Endothelial cell of umbilical vein (primary cell): Measurements from ENCODE around the gene DNM2.

Experiments
- EZH2 ChIP-seq: IDR thresholded peaks from 2 replicates; pipeline ENCODE4 v1.6.1; 2012; ENCODE audit warnings: borderline replicate concordance, low read depth, mild to moderate bottlenecking, moderate library complexity, low read length, inconsistent platforms; ENCODE audit not compliant: severe bottlenecking
- MAX ChIP-seq: IDR thresholded peaks from 2 replicates; pipeline ENCODE4 v1.6.1; 2011; ENCODE audit not compliant: insufficient read depth, insufficient read length
- MYC ChIP-seq: IDR thresholded peaks from one replicate; pipeline ENCODE4 v1.6.1; 2011; ENCODE audit warnings: mild to moderate bottlenecking, low read depth, low read length
- POLR2A ChIP-seq: IDR thresholded peaks from 2 replicates; pipeline ENCODE4 v1.6.1; 2012; ENCODE audit warnings: low read depth, mild to moderate bottlenecking, control low read depth, low read length
- POLR2AphosphoS5 ChIP-seq: IDR thresholded peaks from 2 replicates; pipeline ENCODE4 v1.6.1; 2012; ENCODE audit warnings: low read depth, mild to moderate bottlenecking, control low read depth, low read length, moderate library complexity; ENCODE audit not compliant: insufficient read depth
- TF ChIP-seq, protein P1 (sequence below), 2 donors: IDR thresholded peaks; 1 replicate in 1 of 2; 2 replicates in 1 of 2; pipeline ENCODE4 v1.5.1; 2011; ENCODE audit warnings: low read length in 2 of 2, mild to moderate bottlenecking in 2 of 2, moderate library complexity in 2 of 2, control low read depth in 1 of 2, inconsistent platforms in 1 of 2, low read depth in 1 of 2; ENCODE audit not compliant: insufficient read depth in 1 of 2; ENCODE audit errors: extremely low read depth in 1 of 2

GRCh38 chr19:10861103-10861651, 143.3 kb downstream of the DNM2 start:
- TF ChIP-seq, protein P1, sequence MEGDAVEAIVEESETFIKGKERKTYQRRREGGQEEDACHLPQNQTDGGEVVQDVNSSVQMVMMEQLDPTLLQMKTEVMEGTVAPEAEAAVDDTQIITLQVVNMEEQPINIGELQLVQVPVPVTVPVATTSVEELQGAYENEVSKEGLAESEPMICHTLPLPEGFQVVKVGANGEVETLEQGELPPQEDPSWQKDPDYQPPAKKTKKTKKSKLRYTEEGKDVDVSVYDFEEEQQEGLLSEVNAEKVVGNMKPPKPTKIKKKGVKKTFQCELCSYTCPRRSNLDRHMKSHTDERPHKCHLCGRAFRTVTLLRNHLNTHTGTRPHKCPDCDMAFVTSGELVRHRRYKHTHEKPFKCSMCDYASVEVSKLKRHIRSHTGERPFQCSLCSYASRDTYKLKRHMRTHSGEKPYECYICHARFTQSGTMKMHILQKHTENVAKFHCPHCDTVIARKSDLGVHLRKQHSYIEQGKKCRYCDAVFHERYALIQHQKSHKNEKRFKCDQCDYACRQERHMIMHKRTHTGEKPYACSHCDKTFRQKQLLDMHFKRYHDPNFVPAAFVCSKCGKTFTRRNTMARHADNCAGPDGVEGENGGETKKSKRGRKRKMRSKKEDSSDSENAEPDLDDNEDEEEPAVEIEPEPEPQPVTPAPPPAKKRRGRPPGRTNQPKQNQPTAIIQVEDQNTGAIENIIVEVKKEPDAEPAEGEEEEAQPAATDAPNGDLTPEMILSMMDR (IDR thresholded peaks at IDR 0.05; ENCODE audit: extremely low read depth in 1 of 2, insufficient read depth in 1 of 2, low read depth in 1 of 2, low read length in 2 of 2): peak; percentile 36 to 65
- no peak for TF ChIP-seq EZH2
- no peak for TF ChIP-seq MAX
- TF ChIP-seq POLR2A: no peak
- TF ChIP-seq POLR2AphosphoS5: no peak
- no peak for TF ChIP-seq MYC
